DMS79 treated with DMSO at 0.1 percent for 48 hours (cell line): ENCODE results near the gene EEF1B2.
"Not testable (repeated sequence)": the region's sequence is repeated elsewhere in the genome, so short reads cannot be mapped to it uniquely, and the experiment has no call there.

Experiments
- DNase-seq: peaks from one replicate; lab custom pipeline; 2025; lab: John Stamatoyannopoulos, UW

EEF1B2 gene

DNA sequence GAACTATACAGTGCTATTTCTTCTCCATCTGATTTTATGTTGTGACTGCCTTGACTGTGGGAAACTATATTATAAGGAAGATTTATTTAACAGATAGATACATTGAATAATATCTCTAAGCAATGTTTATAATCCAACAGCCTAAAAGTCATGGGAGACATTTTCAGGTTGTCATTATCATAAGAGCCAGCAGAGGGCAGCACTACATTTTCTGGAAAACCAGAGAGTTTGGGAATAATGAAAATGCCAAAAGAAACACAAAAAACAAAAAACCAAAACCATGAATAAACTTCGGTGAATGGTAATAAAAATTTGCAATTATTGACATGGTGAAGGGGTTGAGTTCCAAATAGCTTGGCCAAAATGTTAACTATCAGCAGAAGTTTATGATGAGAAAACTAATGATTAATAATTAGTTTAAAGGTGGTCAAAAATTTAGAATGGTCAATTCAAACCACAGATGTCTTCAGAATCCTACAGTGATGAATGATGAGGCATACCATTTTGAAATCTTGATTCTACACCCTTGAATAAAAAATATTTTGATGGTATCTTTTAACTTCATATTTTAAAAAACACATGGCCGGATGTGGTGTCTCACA is 4.7 kb downstream of the EEF1B2 start:
- peak; percentile 54 for DNase-seq

DNA sequence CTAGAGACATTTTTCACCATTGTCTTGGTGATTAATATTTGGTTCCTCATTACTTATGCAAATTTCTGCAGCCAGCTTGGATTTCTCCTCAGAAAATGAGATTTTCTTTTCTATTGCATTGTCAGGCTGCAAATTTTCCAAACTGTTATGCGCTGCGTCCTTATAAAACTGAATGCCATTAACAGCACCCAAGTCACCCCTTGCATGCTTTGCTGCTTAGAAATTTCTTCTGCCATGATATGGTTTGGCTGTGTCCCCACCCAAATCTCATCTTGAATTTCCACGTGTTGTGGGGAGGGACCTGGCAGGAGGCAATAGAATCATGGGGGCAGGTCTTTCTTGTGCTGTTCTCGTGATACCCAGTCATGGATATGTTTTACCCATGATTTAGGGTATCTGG is 8.5 kb downstream of the EEF1B2 start:
- DNase-seq: not testable (repeated sequence)

DNA sequence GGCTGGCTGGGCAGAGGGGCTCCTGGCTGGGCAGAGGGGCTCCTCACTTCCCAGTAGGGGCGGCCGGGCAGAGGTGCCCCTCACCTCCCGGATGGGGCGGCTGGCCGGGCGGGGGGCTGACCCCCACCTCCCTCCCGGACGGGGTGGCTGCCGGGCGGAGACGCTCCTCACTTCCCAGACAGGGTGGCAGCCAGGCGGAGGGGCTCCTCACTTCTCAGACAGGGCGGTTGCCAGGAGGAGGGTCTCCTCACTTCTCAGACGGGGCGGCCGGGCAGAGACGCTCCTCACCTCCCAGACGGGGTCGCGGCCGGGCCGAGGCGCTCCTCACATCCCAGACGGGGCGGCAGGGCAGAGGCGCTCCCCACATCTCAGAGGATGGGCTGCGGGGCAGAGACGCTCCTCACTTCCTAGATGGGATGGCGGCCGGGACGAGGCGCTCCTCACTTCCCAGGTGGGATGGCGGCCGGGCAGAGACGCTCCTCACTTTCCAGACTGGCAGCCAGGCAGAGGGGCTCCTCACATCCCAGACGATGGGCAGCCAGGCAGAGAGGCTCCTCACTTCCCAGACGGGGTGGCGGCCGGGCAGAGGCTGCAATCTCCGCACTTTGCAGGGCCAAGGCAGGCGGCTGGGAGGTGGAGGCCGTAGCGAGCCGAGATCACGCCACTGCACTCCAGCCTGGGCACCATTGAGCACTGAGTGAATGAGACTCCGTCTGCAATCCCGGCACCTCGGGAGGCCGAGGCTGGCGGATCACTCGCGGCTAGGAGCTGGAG is 12.1 kb downstream of the EEF1B2 start:
- DNase-seq: not testable (repeated sequence)

DNA sequence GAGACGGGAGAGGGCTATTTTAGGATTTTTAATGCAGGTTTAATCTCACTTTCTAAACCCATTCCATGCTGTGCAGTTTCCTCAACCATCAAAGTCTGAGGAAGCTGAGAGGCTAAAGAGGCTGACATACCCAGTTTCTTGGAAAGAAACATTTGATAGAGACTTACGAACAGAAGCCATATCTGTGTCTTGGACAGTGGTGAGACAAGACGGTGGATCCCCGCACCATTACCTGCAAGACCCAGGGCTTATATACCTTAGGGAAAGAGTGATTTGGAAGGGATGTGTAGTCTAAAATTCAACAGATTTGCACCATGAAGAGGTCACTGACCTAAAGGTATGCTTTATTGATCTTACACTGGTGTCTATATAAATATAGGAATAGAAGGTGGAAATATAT is 13.5 kb downstream of the EEF1B2 start:
- no peak for DNase-seq

DNA sequence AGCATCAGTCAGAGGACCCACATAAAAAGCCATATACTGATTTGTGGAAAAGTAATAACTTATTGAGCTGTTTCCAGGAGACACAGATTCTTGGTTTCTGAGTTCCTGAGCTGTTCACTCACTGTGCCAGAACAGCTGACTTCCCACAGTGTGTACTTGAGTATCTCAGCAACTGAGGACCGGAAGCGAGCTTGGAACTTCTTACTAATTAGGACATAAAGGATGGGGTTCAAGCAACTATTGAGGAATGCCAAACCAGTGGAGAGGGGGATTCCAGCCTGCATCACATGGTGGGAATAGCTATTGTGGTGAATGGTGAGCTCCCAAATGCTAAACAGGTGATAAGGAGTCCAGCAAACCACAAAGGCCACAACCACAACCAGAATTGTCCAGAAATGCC is 16.4 kb downstream of the EEF1B2 start:
- no peak for DNase-seq

DNA sequence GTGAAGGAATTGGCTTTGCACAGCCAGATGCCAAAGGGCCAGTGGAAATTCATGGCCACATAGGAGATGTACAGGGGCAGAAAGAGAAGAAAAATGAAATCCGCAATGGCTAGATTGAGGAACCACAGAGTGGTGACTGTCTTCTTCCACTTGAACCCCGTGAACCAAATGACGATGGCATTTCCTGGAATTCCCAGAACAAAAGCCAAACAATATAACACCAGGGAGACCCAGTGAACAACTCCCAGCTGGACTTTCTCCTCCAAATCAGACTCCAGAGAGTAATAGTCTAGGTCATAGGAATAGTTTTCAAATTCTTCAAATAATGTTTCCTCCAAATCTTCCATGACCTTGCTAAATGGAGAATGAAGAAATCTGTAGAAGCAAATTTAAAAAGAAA is 17.2 kb downstream of the EEF1B2 start:
- DNase-seq: no peak

DNA sequence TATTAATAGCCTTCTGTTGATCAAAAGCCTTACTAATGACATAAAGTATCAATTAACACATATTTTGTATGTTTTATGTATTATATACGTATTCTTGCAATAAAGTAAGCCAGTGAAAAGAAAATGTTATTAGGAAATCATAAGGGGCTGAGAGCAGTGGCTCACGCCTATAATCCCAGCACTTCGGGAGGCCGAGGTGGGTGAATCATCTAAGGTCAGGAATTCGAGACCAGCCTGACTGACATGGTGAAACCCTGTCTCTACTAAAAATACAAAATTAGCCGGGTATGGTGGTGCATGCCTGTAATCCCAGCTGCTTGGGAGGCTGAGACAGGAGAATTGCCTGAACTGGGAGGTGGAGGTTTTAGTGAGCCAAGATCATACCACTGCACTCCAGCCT is 21.8 kb downstream of the EEF1B2 start:
- not testable (repeated sequence) for DNase-seq

DNA sequence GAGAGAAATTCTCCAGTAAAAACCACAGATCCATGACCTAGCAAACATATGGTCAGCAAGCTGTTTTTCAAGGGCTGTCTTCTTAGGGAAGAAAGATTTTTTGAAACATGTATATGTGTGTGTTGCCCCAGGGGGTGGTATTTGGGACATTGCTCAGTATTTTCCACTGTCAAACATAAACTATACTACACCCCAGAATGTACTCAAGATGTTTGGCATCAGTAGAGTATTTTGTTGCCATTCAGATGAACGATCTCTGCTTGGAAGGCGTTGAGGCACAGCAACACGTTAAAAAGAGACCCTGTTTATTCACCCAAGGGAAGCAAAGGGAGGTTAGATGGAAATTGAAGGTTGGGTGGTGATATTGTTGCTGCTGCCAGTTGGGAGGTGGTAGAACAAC is 30.0 kb downstream of the EEF1B2 start:
- no peak for DNase-seq

DNA sequence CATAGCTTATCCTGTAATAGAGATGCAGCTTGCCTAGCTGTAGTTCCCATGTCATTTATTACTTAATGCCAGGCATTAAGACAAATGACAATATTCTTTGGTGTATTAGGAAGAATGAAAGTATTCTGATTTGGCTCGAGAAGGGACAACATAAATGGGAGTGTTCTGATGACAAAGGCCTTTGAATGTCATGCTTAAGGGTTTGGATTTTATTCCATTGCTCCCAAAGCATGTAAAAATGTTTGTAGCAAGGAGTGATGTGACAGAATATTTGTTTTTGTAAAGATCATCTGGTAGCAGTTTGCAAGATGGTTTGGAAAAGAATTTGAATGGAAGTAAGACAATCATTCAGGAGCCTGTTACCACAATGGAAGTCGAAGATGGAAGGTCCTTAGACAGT is 30.4 kb downstream of the EEF1B2 start:
- DNase-seq: no peak

DNA sequence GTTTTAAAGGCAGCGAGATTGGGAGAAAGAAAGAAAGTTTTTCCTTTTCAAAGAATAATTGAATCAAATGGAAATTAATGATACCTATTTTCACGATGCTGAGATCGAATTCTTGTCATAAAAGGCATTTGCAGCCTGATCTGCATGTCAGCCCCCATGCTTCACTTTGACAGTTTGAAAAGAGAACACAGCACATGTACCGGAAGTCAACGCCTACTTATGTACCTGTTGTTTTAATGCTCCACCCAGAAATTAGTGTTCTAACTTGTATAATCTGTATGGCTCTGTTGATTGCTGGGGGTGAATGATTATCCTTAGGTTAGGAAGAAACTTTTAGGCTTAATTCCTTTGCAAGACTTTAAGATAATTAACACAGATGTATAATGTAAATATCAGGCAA is 31.0 kb downstream of the EEF1B2 start:
- DNase-seq: no peak

DNA sequence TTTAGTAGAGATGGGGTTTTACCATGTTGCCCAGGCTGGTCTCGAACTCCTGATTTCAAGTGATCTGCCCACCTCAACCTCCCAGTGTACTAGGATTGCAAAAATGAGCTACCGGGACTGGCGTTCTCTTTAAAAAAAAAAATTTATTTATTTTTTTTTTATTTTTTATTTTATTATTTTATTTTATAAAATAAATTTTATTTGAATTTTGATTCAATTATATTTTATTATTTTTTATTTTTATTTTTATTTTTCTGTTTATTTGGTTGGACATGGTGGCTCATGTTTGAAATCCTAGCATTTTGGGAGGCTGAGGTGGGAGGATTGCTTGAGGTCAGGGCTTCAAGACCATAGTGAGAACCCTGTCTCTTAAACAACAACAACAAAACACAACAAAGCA is 32.5 kb downstream of the EEF1B2 start:
- DNase-seq: no peak

DNA sequence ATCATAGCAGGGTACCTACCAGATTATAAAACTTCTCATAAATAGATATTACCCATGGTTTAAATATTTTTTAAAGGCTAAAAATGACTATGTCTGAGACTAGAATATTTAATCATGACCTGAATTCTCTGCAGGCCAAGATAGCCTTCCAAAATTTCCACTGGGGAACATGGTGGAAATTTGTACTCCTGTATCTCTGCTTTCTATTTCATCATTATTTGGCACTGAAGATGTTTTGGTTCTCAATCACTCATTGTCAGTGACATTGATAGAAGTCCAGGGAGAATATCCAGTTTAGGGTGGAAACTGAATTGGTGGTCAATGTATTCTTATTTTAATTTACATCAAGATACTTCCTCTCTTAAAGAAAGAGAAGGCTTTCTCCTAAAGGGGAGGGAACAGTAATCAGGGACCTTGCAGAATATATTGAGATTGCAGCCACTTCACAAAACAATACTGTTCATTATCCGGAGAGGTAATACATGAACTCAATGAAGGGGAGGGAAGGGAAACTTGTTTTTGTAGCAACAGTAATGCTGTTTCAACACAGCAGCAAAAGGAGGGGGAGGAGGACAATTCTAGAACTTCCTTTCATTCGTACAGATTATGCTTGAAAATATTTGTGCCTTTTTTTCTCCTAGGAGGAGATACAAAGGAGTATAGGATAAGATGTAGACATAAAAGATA is 34.1 kb downstream of the EEF1B2 start:
- no peak for DNase-seq

DNA sequence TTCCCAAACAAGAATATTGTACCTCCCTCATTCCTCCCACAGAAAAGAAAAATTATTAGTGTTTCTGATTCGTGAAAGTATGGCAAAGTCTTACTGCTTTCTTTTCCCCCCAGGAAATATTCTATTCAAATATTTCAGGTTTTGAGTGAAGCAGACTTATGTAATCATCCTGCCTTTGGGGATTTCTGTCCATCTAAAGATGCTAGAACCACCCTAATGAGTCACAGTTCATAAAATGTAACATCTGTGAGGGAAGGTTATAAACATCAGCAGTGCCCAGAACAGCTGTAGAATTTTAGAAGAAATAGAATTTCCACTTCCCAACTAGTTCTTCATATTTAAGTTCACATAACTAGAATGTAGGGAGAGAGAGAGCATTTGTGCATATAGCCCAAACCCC is 39.0 kb downstream of the EEF1B2 start:
- no peak for DNase-seq

DNA sequence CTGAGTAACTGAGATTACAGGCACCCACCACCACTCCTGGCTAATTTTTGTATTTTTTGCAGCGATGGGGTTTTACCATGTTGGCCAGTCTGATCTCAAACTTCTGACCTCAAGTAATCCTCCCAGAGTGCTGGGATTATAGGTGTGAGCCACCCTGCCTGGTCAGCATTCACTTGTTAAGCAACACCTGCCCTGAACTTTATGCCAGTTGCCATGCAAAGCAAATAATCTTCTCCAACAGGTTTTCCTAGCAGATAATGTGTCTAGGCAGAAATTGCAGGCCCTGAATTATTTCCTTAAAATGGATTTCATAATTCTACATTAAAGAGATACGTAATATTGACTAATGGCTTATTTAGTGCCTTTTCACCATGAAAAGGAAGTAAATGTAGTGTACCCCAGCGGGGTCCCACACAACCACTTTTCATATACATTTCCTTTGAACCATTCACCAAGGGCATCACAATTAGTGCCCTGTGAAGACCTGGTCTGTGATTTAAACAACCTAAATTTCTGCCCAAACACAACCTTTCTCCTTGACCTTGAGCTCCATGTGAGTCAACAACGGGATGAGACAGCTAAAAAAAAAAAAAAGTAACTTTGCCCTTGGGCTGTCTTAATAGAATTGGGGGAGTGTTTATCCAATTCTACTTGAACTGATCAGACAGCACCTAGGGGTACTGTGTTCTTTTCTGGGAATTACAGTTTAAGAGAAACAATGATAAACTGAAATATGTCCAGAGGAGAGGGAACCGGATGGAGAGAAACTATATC is 41.6 kb downstream of the EEF1B2 start:
- no peak for DNase-seq

DNA sequence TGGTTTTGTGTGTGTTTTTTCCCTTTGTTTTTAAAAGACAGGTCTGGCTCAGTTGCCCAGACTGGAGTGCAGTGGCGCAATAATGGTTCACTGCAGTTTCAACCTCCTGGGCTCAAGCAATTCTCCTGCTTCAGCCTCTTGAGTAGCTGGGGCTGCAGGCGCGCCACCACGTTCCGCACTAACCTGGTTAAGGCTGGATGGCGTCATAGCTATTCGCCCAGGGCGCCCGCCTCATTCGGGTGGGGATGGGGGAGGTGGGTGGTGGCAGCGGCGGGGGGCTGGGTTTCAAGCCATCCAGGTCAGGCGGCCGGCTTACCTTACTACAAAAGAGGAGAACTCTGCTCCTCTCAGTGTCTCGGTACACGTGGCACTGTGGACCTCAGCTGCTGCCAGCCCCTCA is 42.8 kb downstream of the EEF1B2 start:
- no peak for DNase-seq

DNA sequence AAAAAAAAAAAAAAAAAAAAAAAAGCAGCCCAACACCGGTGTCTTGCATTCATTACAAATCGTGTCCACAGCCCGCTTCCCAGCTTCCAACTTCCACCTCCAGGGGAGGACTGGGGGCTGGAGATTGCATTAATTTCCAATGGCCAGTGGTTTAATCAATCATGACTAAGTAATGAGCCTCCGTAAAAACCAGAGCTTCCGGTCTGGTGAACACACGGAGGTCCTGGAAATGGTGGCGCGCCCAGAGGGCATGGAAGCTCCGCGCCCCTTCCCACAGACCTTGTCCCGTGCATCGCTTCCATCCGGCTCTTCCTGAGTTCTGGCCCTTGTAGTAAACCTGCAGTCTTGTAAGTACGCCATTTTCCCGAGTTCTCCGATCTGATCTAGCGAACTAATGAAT is 43.6 kb downstream of the EEF1B2 start:
- no peak for DNase-seq

DNA sequence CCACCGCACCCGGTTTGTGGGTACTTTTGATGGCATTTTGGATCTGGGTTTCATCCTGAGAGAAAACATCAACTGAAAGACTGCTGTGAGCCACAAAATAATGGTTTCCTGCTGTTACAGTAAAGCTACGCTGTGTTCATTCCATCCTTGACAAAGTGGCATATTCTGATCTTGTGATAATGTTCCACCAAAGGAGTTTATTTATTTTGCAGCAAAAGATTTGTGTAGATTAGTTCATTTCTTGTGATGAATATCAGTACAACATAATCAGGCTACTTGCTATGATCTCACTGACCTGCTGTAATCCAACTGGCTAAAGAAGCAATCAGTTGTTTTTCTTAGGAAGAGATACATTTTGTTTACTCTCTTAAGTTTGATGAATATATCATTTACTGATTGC is 45.0 kb downstream of the EEF1B2 start:
- DNase-seq: no peak

DNA sequence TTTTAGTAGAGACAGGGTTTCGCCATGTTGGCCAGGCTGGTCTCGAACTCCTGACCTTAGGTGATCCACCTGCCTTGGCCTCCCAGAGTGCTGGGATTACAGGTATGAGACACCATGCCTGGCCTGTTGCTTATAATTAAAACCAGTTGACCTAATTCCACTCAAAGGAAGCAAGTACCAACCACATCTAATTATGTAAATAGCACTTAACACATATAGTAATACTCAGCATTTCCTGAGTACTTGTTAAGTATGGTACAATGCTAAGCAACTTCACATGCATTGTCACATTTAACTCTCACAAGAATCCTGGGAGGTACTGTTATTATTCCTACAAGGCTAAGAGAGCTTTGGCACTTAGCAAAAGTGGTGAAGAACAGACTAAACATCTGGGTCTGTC is 47.6 kb downstream of the EEF1B2 start:
- not testable (repeated sequence) for DNase-seq

DNA sequence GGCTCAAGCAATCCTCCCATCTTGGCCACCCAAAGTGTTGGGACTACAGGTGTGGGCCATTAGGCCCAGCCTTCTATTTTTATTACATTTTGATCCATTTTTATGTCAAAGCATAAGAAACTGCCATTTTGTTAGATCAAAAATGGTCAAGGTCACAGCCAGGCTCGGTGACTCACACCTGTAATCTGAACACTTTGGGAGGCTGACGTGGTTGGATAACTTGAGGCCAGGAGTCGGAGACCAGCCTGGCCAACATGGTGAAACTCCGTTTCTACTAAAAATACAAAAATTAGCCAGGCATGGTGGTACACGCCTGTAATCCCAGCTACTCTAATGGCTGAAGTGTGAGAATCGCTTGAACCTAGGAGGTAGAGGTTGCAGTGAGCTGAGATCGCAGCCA is 49.2 kb downstream of the EEF1B2 start:
- no peak for DNase-seq

DNA sequence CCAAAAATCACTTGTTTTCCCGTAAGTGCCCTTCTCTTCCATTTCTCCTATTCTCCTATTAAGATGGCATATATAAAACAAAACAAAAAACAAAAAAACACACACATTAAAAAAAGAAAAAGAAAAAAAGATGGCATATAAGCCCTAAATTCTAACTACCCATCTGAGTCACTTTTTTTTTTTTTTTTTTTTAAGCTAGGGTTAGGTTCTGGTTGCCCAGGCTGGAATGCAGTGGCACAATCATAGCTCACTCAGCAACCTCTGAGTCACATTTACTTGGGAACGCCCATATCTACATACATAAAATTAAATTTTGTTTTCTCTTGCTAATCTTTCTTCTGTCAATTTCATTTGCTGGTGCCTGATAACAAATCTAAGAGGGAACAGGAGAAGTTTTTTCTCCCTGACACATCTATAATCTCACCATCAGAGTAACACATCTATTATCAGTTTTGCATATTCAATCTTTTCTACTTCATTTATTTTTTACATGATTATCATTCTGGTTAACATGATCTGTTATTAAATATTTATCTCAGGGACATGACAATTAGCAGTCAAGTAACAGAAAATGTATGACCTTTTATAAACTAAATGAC is 52.1 kb downstream of the EEF1B2 start:
- DNase-seq: no peak
